GM19397 (cell line): Measurements from ENCODE around the gene TTC32.

ENCODE experiments used
- ATAC-seq: cut with Tn5 transposase; IDR thresholded peaks from one replicate; pipeline ENCODE4 v1.9.1; 2021; ENCODE audit warnings: mild to moderate bottlenecking, moderate library complexity; ENCODE audit not compliant: unreplicated experiment

TTC32 gene

DNA sequence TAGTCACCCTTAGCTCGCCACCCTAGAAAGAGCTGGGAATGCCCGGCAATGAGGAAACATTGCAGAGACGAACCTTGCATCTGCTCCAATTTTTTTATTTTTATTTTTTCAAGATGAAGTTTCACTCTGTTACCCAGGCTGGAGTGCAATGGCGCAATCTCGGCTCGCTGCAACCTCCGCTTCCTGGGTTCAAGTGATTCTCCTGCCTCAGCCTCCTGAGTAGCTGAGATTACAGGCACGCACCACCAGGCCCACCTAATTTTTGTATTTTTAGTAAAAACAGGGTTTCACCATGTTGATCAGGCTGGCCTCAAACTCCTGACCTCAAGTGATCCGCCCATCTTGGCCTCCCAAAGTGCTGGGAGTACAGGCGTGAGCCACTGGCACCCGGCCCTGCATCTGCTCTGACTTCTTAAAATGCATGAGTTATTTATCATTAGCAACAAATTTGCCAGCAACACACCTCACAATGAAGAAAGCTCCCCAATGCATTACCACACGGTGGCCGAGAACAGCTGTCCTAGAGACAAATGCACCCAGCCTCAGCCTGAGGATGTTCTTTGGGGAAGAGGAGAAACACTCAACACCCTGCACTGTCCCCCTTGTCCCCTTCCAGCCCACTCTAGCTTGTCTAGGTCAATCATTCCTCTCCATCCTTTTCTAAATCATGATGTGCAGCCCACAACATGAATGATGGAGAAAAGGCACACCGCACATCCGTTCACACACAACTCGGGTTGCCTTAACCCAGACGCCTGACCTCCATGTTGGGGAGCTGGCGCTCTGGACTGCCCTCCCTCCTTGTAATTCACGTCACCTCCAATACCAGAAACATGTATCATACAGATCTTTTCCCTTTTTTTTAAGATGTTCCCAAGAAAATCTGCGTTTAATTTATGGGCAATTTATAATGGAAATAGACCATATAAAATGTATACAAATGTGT lies 46.9 kb downstream of the TTC32 start:
- ATAC-seq: no peak

DNA sequence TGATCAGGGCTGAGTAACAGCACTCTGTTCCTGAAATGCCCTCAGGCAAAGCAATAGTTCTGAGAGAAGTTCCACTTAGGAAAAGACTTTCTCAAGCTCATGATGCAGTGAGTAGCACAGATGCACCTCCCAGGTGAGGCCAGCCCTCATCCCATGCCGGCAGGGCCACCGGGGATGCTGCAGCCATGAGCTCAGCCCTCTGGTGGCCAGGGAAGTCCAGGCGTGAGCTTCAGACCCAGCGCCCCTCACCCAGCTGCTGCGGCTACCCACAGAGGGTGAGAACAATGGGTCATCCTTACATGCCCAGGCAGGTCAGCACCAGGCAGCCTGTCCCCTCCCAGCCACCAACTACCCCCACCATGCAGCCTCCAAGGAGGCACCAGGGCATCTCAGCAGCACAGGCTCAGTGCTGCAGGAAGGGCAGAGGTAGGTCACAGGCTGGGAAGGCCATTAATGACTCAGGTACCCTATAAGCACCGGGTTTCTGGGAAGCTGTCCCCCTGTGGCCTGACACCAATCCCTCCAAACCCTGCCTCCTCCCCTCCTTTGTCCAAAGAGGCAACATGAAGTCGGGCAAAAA lies 50.6 kb downstream of the TTC32 start:
- no peak for ATAC-seq

DNA sequence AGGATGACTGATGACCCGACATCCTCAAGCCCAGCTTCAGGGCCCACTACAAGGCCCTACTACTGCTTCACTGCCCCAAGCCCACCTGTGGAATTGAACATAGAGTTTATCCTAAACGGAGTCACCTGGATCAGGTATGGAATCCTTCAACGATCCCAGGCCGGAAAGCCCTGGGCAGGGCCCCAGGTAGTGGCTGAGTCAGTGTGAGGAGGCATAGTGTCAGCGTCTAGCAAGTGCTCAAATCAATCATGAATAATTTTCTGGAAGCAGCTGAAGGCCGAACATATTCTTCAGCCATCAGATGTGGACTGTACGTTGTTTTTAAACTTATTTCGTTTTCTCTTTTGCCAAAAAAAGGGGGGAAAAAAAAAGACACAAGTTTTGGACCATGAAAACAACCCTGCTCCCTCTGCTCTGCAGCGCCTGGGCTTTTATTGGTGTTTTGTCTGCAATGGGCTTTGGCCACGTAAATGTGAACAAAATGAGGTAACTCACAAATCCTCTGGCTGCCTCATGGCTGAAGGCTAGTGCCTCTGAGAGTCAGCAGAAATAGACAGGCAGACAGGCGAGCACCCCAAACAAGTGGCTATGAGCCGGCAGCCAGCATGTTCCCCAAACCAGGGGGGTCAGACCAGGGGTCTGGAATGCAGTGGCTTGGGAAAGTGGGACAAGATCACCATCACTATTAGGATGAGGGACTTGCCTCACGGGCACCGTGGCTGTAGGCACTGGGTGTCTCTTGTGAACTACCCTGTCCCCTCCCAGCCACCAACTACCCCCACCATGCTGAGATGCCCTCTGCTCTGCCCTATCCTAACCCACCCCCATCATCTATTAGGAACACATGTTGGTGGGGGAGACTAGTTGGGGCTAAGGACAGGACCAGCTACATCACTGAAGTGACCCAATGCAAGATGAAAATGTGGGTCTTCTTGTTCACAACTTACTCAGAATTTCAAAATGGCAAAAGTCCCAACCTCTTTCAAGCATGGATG lies 51.4 kb downstream of the TTC32 start:
- no peak for ATAC-seq

DNA sequence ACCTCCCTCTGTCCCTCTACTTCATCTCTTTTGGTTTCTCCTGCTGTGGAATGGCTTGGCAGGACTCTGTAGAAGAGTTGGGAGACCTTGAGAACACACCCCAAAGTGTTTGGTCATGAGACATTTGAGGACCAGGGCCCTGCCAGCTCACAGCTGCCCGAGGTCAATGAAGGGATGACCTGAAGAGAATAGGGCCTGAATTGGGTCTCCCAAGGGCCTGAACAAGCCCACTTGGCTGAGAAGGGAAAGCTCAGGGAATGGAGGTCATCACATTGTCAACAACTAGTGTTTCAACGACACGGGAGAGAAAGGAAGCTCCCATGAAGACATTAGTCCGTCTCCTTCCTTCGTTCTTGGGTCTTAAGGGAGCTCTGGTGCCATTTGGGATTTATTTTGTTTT lies 52.8 kb downstream of the TTC32 start:
- no peak for ATAC-seq

DNA sequence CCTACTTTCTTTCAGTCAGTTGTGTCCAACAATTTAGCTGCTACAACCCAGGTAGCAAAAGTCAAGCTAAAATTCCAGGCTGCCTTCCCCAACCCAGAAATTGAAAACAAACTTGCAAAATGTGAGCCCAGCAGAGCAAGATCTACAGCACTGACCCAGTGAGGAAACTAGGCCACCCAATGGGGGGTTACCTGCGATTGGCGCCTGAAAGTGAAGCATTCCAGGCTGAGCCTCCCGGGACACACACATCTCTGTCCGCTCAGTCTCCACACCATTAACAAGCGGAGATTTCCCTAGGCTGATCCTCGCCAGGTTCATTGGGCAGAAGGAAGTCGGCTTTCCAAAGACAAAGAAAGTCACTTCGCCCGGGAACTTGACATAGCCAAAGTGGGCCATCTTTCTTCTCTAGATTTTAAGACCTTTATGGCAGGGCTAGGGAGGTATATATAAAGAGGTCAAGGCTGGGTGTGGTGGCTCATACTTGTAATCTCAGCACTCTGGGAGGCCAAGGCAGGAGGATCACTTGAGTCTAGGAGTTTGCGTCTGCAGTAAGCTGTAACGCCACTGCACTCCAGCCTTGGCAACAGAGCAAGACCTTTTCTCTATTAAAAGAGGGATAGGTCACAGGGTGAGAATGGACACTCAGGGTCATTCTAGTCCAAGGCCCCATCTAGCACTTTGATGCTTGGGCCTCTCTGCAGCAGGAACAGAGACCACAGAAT lies 53.6 kb downstream of the TTC32 start:
- no peak for ATAC-seq

DNA sequence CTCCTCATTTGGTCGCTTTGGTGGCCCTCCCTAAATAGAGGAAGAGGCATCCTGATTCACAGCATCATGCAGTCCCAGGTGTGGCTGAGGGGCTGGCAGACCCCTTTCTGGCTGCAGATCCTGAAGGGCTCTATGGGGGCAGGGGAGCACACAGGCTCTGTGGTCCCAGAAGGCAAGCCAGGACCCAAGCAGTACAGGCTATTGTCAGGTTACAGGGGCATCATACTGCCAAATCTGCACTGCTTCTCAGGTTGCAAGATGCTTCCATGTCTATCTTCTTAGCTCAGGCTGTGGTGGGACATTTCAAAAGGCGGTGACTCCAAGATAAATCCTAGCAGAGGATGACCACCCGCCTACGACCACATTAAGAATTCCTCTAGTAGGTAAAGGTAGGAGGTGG lies 54.3 kb downstream of the TTC32 start:
- no peak for ATAC-seq
